GM12875 (cell line): ENCODE data around the gene MRPS26.

Experiments used
- H3K4me3 ChIP-seq: one replicate; pipeline ENCODE4 v1.5.1; 2011; ENCODE audit warnings: low read depth, low read length, control low read depth
- TF ChIP-seq, protein P1 (sequence below): IDR thresholded peaks from 2 replicates; pipeline ENCODE4 v1.5.1; 2011; ENCODE audit warnings: low read depth, mild to moderate bottlenecking, control low read depth, inconsistent platforms, low read length, moderate library complexity, borderline replicate concordance; ENCODE audit not compliant: insufficient read depth

The MRPS26 gene

DNA sequence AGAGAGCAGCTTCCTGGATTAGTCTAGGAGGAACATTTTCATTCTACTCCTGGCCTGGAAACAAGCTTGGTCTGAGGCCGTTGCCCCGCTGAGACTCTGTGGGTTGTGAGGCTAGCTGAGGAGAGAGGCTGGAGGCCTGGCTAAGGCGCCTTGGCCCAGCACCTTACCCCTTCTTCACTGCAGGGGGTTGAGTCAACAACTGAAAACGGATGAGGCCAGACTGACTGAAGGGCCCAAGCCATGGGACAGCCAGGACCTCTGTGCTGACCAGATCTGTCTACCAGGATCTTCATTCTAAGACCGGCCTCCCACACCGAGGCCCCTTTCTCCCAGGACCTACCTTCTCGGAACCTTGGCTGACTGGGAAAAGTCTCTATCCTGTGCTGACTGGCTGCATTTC, 42.2 kb downstream of the MRPS26 start:
- no peak overlapping the region for H3K4me3 ChIP-seq
- TF ChIP-seq, protein P1, sequence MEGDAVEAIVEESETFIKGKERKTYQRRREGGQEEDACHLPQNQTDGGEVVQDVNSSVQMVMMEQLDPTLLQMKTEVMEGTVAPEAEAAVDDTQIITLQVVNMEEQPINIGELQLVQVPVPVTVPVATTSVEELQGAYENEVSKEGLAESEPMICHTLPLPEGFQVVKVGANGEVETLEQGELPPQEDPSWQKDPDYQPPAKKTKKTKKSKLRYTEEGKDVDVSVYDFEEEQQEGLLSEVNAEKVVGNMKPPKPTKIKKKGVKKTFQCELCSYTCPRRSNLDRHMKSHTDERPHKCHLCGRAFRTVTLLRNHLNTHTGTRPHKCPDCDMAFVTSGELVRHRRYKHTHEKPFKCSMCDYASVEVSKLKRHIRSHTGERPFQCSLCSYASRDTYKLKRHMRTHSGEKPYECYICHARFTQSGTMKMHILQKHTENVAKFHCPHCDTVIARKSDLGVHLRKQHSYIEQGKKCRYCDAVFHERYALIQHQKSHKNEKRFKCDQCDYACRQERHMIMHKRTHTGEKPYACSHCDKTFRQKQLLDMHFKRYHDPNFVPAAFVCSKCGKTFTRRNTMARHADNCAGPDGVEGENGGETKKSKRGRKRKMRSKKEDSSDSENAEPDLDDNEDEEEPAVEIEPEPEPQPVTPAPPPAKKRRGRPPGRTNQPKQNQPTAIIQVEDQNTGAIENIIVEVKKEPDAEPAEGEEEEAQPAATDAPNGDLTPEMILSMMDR: no peak

DNA sequence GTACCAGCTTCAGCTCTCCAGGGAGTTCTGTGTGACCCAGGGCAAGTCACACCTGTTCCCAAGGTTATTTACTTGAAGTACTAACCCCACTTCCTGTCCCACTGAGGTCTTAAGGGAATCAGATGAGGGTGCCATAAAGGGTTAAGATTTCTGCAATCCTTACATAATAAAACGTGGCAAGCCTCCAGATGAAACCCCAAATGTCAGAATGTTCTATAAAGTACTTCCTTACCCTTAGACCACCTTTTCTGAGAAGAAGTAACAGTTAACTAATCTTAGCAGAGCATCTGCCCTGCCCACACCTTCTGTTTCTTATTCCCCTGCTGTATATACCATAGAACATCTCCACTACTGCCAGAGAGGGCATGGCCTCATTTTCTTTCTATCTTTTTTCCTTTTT, 44.7 kb downstream of the MRPS26 start:
- TF ChIP-seq, protein P1: no peak
- H3K4me3 ChIP-seq: no peak overlapping the region

DNA sequence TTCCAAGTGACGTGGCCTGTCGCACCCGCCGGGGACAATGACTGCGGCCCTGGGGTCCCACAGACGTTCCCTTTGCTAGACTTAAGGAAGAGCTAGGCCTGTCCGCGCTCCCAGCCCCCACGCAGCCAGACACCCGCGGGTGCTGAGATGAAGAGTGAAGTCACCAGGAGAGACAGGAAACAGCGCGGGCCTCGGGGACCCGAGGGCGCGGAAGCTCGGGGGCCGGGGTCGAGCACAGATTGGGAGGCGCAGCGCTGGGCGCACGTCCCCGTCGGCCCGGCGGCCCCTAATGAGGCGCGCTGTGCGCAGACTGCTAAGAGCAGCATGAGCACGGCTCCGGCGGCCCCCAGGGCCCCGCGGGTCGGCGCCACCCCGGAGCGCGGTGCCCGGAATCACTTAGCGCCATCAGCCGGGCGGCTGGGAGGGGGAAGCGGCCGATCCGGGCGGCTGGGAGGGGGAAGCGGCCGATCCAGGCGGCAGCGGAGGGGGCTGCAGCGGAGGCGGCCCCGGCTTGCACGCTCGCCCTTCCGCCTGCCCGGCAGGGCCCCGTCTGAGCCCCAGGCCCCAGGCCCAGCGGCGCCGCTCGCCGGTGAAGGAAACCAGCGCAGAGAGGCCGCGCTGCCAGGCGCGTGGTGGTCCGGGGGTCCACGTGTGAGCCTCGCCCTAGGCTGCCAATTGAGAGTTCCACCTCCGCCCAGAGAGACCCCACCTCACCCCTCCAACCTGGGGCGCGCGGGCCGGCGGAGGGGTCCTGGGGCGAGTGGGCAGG, 46.9 kb downstream of the MRPS26 start:
- peak overlapping the region; percentile 47 for H3K4me3 ChIP-seq
- TF ChIP-seq, protein P1: no peak

DNA sequence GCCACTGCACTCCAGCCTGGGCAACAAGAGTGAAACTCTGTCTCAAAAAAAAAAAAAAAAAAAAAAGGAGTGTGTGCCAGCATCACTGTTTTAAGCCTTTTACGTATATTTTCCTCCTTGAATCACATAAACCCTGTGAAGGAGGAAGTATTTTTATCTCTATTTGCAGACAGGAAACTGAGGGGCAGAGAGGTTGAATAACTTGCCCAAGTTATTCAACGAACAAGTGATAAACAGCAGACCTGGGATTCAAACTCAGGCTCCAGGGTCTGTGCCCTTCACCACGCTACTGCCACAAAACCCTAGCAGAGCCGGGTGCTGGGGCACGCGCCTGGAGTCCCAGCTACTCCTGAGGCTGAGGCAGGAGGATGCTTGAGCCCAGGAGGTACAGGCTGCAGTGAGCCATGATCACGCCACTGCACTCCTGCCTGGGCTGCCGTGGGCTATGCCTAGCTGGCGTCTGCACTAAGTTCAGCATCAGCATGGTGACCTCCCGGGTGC, 48.1 kb downstream of the MRPS26 start:
- TF ChIP-seq, protein P1: no peak
- no peak overlapping the region for H3K4me3 ChIP-seq

DNA sequence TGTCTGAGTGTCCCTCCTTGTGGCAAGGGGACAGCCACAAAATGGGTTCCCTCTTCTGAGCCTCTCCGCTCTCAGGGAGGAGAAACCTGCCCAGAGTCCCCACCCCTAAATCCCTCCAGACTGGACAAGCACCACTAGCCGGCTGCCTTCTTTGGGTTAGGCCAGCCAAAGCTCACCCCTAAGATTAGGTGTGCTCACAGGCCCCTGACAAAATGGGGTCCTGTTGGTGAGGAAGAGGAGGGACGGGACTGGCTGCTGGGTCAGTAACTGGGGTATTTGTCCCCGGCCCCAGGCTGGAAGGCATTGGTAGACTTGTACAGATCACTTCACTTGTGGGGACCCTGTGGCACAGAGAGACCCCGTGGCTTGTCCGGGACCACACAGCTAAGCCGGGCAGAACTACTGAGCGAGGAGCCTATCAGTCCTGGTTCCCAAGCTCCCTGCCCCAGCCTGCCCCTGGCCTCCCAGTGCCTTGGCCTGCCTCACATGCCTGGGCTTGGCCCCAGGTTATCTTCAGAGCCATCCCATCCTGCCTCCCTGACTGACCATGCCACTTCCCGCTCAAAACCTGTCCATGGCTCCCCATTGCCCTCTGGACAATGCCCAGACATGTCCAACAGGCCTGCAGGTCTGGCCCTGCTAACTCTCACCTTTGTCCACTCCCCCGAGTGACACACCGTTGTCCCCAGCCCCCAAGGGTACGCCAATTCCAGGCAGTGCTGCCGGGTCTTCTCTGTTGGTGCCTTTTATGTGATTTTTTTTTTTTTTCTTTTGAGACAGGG, 49.2 kb downstream of the MRPS26 start:
- no peak overlapping the region for H3K4me3 ChIP-seq
- TF ChIP-seq, protein P1: no peak
